Hair follicular keratinocyte (primary cell): ENCODE measurements around the gene KCNC1. TPM values are rescaled to one million over a fixed set of nuclear protein-coding genes. Genes with fewer than 3 reads are reported as not detected.

Experiments used
- total RNA-seq: library from RNA; depleted of rRNA; stranded (reverse); fragments of >200 nt; gene quantifications from 2 replicates; pipeline ENCODE4 v1.2.3, GENCODE V29; 2015

KCNC1 gene
- not detected in 2 replicates for total RNA-seq

GRCh38 chr11:17734418-17734911, at the start of gene KCNC1:
Gene KCNC1 (plus strand): TSS chr11:17734781. CDS start chr11:17736003, 1,222 bp downstream.

DNA sequence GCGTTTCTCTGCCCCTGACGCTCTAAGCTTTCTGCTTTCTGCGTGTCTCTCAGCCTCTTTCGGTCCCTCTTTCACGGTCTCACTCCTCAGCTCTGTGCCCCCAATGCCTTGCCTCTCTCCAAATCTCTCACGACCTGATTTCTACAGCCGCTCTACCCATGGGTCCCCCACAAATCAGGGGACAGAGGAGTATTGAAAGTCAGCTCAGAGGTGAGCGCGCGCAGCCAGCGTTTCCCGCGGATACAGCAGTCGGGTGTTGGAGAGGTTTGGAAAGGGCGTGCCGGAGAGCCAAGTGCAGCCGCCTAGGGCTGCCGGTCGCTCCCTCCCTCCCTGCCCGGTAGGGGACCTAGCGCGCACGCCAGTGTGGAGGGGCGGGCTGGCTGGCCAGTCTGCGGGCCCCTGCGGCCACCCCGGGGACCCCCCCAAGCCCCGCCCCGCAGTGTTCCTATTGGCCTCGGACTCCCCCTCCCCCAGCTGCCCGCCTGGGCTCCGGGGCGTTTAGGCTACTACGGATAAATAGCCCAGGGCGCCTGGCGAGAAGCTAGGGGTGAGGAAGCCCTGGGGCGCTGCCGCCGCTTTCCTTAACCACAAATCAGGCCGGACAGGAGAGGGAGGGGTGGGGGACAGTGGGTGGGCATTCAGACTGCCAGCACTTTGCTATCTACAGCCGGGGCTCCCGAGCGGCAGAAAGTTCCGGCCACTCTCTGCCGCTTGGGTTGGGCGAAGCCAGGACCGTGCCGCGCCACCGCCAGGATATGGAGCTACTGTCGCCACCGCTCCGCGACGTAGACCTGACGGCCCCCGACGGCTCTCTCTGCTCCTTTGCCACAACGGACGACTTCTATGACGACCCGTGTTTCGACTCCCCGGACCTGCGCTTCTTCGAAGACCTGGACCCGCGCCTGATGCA, 15.3 kb upstream of the KCNC1 start, which contains the start of gene MYOD1:
MYOD1 (plus strand) TSS at position 544 of the 910 bp plus-strand sequence; CDS start at position 756, 212 bp downstream.

Other genes starting within 250 kb of the KCNC1 start
- not detected in 2 replicates for gene USH1C, start 190.4 kb upstream of the KCNC1 start, total RNA-seq
- not detected in 2 replicates for gene OTOG, start 187.5 kb upstream of the KCNC1 start, total RNA-seq
- not detected in 2 replicates for gene MYOD1, start 15.2 kb upstream of the KCNC1 start, total RNA-seq